GM18498 (cell line): Measurements from ENCODE around the gene MRPL32.

Experiments used
- ATAC-seq: cut with Tn5 transposase; IDR thresholded peaks from one replicate; pipeline ENCODE4 v1.9.1; 2021; ENCODE audit warnings: mild to moderate bottlenecking, moderate library complexity; ENCODE audit not compliant: unreplicated experiment

MRPL32 gene

DNA sequence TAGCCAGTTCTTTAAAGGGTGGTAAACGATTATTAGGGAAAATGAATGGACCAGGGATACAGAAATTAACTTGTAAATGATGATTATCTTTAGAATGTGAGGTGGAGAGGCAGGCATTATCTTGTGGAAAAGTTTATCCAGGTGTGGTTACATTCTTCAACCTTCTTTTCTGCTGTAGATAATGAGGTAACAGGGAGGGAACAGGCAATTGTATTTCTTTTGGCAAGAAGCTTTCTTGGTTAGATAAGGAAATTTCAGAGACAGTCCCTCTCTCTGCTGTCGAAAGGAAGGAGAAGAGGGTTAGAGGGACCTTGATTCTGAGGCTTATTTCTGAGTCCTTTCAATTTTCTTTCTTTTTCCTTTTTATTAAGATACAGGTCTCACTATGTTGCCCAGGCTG is 32.1 kb downstream of the MRPL32 start:
- ATAC-seq: no peak

DNA sequence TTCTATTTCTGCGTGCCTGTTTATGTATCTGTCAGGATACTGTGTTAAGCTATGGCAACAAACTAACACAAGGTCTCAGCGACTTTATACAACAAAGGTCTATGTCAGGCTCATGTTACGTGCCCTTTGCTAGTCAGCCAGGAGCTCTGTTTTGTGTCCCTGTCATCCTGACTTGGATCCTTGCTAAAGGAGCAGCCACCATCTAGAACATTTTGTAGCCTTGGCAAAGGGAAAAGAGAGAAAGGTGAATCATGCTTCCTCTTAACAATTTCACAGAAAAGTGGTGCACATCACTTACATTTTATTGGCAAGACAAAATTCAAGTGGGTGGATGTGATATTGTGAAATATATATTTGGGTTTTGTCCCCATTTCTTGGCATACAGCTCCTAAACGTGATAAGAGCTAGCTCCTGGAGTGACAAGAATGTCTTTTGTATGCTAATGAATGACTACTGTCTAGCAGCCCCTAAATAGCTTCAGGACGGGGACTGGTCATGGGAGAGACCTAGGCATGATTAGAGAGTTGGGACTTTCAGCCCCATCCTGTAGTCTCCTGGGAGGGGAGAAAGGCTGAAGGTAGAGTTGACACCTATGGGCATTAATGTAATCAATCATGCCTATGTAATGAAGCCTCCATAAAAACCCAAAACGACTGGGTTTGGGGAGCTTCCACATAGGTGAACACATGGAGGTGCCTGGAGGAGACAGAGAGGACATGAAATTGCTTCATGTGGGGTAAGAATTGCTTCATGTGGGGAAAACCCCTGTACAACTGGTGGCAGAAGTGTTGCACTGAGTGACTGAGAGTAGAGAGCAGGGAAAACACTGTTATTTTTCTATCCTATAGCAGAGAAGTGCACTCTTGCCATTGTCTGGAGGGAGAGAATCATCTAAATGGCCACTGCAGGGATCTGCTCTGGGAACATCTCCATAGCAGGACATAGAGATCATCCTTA is 33.0 kb downstream of the MRPL32 start:
- ATAC-seq: no peak

- no peak for ATAC-seq
Observed at GRCh38 chr7:42967391-42967790, 35.2 kb downstream of the MRPL32 start.

- no peak for ATAC-seq
Observed at GRCh38 chr7:42972699-42973500, 40.7 kb downstream of the MRPL32 start.

- ATAC-seq: no peak
Observed at GRCh38 chr7:42976371-42976770, 44.2 kb downstream of the MRPL32 start.

GRCh38 chr7:42978496-42978895 is 46.3 kb downstream of the MRPL32 start:
- no peak for ATAC-seq

- no peak for ATAC-seq
Observed at GRCh38 chr7:42980084-42980483, 47.9 kb downstream of the MRPL32 start.

- ATAC-seq: no peak
Observed at GRCh38 chr7:42980514-42980913, 48.3 kb downstream of the MRPL32 start.

- ATAC-seq: no peak
Observed at GRCh38 chr7:42981601-42982000, 49.4 kb downstream of the MRPL32 start.

DNA sequence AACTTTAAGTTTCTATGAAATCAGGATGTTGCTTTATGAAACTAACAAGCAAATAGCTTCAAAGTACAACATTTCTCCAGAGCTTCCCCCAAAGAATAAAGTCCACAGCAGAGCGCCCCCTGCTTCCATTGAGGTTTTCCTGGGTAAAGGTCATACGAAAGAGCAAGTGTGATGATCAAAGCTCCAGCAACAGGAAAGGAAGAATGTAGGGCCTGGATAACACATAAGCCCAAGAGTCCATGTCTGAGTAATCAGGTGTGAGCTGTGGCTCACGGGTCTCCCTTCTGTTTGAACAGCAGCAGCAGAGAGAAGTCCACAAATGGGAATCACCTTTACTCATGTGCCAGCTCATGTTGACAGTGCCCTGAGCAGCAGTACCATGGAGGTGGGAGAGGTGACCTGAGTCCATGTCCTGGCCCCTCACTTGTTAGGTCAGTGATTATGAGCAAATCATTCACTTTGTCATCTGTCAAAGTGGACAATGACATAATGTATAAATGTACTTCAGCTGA is 50.5 kb downstream of the MRPL32 start:
- no peak for ATAC-seq

- no peak for ATAC-seq
Observed at GRCh38 chr7:42984137-42984536, 52.0 kb downstream of the MRPL32 start.

DNA sequence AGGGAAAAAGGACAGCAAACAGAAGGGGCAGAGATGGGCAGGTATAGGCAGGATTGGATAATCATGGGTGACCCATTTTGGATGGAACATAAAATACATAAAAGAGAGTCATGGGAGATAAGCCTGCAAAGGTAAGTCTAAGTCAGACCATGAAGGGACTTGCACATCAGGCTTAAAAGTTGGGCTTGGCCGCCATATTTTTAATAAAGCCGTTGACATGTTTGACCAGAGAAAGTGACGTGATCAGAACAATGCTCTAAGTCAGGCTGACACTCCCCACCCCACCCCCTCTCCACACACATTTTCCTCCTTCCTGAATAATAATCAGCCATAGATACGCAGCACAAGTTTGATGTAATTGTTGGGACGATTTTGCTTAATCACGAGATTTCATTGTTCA is 54.0 kb downstream of the MRPL32 start:
- no peak for ATAC-seq

DNA sequence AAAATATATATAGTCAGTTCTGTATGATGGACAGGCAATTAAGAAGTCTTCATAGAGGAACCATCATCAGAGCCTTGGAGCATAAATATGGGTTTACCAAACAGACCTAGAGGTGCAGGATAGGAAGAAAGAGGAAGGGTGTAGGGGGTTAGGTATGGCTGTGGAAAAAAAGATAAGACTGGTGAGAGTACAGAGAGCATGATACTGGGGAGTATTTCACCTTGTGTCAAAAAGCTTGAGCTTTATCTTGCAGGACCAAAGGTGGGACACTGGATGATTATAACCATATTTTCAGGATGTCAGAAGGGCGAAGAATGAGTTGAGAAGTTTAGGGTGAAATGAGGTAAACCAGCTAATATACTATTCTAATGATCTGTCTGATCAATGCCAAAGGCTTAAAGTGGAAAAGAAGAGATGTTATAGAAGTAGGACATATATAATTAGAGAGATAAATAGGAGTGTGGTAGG is 54.6 kb downstream of the MRPL32 start:
- ATAC-seq: no peak
